K562 (cell line): ENCODE measurements around the gene TAF5L. TPM values are rescaled to one million over a fixed set of nuclear protein-coding genes. Genes with fewer than 3 reads are reported as not detected.
A peak's percentile ranks its signal among the peaks of the same experiment; 100 is the strongest.

ENCODE experiments used
- EGR1 ChIP-seq: fragments of 450-650 bp; conservative IDR thresholded peaks from 2 replicates; pipeline ENCODE4 v1.6.1; 2017; ENCODE audit warnings: mild to moderate bottlenecking
- HDAC1 ChIP-seq, 2 experiments: fragments of 450-650 bp; IDR thresholded peaks; 2 replicates each; pipeline ENCODE4 v1.6.1; 2016 to 2017; ENCODE audit warnings: inconsistent platforms in 1 of 2, mild to moderate bottlenecking in 1 of 2, moderate library complexity in 1 of 2
- LCOR ChIP-seq: sonication (generic); formaldehyde crosslinking; IDR thresholded peaks from 2 replicates; pipeline ENCODE4 v1.8.0; 2022; ENCODE audit warnings: mild to moderate bottlenecking, missing genetic modification reagents
- MXI1 ChIP-seq: IDR thresholded peaks from 2 replicates; pipeline ENCODE4 v1.6.1; 2011; ENCODE audit warnings: low read depth, mild to moderate bottlenecking, improper control_type of control experiment, low read length
- PCBP2 ChIP-seq: fragments of 200-400 bp; formaldehyde crosslinking; IDR thresholded peaks from 2 replicates; pipeline ENCODE4 v1.6.1; 2018; ENCODE audit warnings: low read length, low read depth, mild to moderate bottlenecking, moderate library complexity; ENCODE audit not compliant: poor library complexity, severe bottlenecking
- RBFOX2 ChIP-seq: fragments of 200-400 bp; formaldehyde crosslinking; IDR thresholded peaks from 2 replicates; pipeline ENCODE4 v1.6.1; 2017; ENCODE audit warnings: low read depth, mild to moderate bottlenecking, low read length, moderate library complexity
- SMARCA5 ChIP-seq: fragments of 450-650 bp; IDR thresholded peaks from 2 replicates; pipeline ENCODE4 v1.6.1; 2016
- ZEB2 ChIP-seq: fragments of 450-650 bp; IDR thresholded peaks from 2 replicates; pipeline ENCODE4 v1.6.1; 2016
- ZNF324 ChIP-seq: fragments of 250-450 bp; sonication (Bioruptor Pico); IDR thresholded peaks from 2 replicates; pipeline ENCODE4 v1.4.0; 2020; ENCODE audit warnings: mild to moderate bottlenecking
- ZNF717 ChIP-seq: fragments of 250-450 bp; sonication (Bioruptor Pico); IDR thresholded peaks from 2 replicates; pipeline ENCODE4 v1.5.0; 2021
- polyA plus RNA-seq, 8 experiments: library from polyadenylated mRNA; depleted of rRNA in 4 of 8; stranded (reverse) in 5 of 8; unstranded in 3 of 8; fragments of >200 nt; fragmentation: Nextera tagmentation in 2 of 8; fragmentation: Illumina TruSeq in 1 of 8; extraction: Ambion mirVana in 2 of 8; extraction: Trizol in 1 of 8; gene quantifications; 2 replicates each; pipeline versions ENCODE4 v1.2.1 to v1.2.3, GENCODE V29; 2011 to 2014; ENCODE audit warnings: inconsistent platforms in 1 of 8, missing spikeins in 1 of 8
- total RNA-seq, 7 experiments: library from RNA; depleted of rRNA in 6 of 7; stranded (reverse); fragments of >200 nt in 6 of 7; fragmentation: Illumina TruSeq in 2 of 7; extraction: Trizol in 2 of 7; gene quantifications; 2 replicates each; pipeline versions ENCODE4 v1.2.1 to v1.2.3, GENCODE V29; 2011 to 2021; ENCODE audit warnings: low replicate concordance in 1 of 7
- TF ChIP-seq, protein P1 (sequence below): fragments of 450-650 bp; IDR thresholded peaks from 2 replicates; pipeline ENCODE4 v1.6.1; 2016; ENCODE audit warnings: mild to moderate bottlenecking, moderate library complexity

Gene TAF5L
- total and polyA plus RNA-seq, 9 of the 15 experiments (the other 6 are each of a cell fraction or from before 2014, with no cell fraction given), result 2.2 to 34.2 (median 23.3) TPM

DNA sequence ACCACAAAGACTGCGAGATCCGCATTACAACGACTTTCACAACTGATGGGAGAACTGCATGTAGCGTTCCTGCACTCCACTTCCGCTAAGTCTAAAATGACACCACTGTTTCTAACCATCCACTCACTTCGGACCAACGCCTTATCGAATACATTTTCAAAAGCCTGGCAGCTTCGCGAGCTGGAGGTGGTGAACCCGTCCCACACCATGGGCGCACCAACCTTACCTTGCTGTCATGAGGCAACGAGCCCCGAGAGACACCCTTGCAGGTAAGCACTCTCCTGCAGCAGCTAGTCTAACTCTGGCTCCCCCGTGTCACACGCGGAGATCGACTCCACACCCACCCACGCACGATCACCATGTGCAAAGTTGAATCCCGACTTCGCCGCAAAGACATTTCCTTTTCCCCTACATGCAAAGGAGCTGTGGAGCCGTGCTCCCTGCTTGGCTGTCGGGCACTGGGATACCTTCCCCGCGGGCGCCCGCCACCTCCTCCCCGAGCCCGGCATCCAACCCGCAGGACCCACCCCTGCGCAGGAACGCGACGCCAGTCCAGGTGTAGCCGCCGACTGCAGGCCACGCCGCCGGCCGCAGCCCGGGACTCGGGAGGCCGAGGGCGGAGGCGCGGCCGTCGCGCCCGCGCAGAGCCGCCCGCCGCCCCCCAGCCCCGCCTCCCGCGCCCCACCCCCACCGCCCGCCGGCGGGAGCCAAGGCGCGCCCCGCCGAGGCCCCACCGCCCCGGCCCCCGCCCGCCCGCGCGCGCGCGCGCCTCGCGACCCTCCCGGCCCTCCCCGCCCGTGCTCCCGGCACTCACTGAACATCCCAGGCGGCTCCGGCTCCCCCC lies 629 bp downstream of the TAF5L start (continued):
- TF ChIP-seq, protein P1, sequence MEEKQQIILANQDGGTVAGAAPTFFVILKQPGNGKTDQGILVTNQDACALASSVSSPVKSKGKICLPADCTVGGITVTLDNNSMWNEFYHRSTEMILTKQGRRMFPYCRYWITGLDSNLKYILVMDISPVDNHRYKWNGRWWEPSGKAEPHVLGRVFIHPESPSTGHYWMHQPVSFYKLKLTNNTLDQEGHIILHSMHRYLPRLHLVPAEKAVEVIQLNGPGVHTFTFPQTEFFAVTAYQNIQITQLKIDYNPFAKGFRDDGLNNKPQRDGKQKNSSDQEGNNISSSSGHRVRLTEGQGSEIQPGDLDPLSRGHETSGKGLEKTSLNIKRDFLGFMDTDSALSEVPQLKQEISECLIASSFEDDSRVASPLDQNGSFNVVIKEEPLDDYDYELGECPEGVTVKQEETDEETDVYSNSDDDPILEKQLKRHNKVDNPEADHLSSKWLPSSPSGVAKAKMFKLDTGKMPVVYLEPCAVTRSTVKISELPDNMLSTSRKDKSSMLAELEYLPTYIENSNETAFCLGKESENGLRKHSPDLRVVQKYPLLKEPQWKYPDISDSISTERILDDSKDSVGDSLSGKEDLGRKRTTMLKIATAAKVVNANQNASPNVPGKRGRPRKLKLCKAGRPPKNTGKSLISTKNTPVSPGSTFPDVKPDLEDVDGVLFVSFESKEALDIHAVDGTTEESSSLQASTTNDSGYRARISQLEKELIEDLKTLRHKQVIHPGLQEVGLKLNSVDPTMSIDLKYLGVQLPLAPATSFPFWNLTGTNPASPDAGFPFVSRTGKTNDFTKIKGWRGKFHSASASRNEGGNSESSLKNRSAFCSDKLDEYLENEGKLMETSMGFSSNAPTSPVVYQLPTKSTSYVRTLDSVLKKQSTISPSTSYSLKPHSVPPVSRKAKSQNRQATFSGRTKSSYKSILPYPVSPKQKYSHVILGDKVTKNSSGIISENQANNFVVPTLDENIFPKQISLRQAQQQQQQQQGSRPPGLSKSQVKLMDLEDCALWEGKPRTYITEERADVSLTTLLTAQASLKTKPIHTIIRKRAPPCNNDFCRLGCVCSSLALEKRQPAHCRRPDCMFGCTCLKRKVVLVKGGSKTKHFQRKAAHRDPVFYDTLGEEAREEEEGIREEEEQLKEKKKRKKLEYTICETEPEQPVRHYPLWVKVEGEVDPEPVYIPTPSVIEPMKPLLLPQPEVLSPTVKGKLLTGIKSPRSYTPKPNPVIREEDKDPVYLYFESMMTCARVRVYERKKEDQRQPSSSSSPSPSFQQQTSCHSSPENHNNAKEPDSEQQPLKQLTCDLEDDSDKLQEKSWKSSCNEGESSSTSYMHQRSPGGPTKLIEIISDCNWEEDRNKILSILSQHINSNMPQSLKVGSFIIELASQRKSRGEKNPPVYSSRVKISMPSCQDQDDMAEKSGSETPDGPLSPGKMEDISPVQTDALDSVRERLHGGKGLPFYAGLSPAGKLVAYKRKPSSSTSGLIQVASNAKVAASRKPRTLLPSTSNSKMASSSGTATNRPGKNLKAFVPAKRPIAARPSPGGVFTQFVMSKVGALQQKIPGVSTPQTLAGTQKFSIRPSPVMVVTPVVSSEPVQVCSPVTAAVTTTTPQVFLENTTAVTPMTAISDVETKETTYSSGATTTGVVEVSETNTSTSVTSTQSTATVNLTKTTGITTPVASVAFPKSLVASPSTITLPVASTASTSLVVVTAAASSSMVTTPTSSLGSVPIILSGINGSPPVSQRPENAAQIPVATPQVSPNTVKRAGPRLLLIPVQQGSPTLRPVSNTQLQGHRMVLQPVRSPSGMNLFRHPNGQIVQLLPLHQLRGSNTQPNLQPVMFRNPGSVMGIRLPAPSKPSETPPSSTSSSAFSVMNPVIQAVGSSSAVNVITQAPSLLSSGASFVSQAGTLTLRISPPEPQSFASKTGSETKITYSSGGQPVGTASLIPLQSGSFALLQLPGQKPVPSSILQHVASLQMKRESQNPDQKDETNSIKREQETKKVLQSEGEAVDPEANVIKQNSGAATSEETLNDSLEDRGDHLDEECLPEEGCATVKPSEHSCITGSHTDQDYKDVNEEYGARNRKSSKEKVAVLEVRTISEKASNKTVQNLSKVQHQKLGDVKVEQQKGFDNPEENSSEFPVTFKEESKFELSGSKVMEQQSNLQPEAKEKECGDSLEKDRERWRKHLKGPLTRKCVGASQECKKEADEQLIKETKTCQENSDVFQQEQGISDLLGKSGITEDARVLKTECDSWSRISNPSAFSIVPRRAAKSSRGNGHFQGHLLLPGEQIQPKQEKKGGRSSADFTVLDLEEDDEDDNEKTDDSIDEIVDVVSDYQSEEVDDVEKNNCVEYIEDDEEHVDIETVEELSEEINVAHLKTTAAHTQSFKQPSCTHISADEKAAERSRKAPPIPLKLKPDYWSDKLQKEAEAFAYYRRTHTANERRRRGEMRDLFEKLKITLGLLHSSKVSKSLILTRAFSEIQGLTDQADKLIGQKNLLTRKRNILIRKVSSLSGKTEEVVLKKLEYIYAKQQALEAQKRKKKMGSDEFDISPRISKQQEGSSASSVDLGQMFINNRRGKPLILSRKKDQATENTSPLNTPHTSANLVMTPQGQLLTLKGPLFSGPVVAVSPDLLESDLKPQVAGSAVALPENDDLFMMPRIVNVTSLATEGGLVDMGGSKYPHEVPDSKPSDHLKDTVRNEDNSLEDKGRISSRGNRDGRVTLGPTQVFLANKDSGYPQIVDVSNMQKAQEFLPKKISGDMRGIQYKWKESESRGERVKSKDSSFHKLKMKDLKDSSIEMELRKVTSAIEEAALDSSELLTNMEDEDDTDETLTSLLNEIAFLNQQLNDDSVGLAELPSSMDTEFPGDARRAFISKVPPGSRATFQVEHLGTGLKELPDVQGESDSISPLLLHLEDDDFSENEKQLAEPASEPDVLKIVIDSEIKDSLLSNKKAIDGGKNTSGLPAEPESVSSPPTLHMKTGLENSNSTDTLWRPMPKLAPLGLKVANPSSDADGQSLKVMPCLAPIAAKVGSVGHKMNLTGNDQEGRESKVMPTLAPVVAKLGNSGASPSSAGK, result peak; percentile 78
- TF ChIP-seq ZNF324 (CRISPR knock-in tag) (no peak), EGR1 (peak; percentile 96), ZEB2 (peak; percentile 35; the same call in 1 of the 2 replicates), LCOR (0 out of 2 replicates have a peak, but pooled peaks have one; percentile 22), SMARCA5 (0 out of 2 replicates have a peak, but pooled peaks have one; percentile 37), HDAC1 (IDR thresholded peaks at IDR 0.05) (peak in 1 of 2 experiments; percentile 95; a peak in 2 of 4 replicates), MXI1 (peak; percentile 20; the same call in 1 of the 2 replicates), ZNF717 (CRISPR knock-in tag) (no peak), RBFOX2 (peak; percentile 64), PCBP2 (no peak)
